Stimulated activated naive CD8-positive, alpha-beta T cell treated with anti-CD3 and anti-CD28 coated beads, Interleukin-15, amount 100 ng/mL, for 72 hours (primary cell): ENCODE measurements around the gene TMPRSS4.

Experiments used
- ATAC-seq: fragments of 150-1000 bp; cut with Tn5 transposase; 2 replicates; pipeline ENCODE4 v1.10.0; 2021; ENCODE audit warnings: mild to moderate bottlenecking, moderate library complexity
- DNase-seq, 2 donors: peaks; one replicate each; pipeline ENCODE4 v3.0.0; 2021 to 2022
- H3K27ac Mint-ChIP-seq, 2 donors: one replicate each; pipeline ENCODE4 v1.8.0; 2022; ENCODE audit warnings: mild to moderate bottlenecking in 2 of 2, mixed read lengths in 2 of 2, moderate library complexity in 2 of 2
- H3K27me3 Mint-ChIP-seq: one replicate; pipeline ENCODE4 v1.8.0; 2022; ENCODE audit warnings: mixed read lengths
- H3K4me1 Mint-ChIP-seq: one replicate; pipeline ENCODE4 v1.8.0; 2022; ENCODE audit warnings: mild to moderate bottlenecking, mixed read lengths
- H3K4me3 Mint-ChIP-seq, 2 donors: one replicate each; pipeline ENCODE4 v1.8.0; 2022; ENCODE audit warnings: mild to moderate bottlenecking in 2 of 2, mixed read lengths in 2 of 2, moderate library complexity in 1 of 2
- H3K9me3 Mint-ChIP-seq, 2 donors: one replicate each; pipeline ENCODE4 v1.8.0; 2022; ENCODE audit warnings: mixed read lengths in 2 of 2

Gene TMPRSS4, protein sequence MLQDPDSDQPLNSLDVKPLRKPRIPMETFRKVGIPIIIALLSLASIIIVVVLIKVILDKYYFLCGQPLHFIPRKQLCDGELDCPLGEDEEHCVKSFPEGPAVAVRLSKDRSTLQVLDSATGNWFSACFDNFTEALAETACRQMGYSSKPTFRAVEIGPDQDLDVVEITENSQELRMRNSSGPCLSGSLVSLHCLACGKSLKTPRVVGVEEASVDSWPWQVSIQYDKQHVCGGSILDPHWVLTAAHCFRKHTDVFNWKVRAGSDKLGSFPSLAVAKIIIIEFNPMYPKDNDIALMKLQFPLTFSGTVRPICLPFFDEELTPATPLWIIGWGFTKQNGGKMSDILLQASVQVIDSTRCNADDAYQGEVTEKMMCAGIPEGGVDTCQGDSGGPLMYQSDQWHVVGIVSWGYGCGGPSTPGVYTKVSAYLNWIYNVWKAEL

DNA sequence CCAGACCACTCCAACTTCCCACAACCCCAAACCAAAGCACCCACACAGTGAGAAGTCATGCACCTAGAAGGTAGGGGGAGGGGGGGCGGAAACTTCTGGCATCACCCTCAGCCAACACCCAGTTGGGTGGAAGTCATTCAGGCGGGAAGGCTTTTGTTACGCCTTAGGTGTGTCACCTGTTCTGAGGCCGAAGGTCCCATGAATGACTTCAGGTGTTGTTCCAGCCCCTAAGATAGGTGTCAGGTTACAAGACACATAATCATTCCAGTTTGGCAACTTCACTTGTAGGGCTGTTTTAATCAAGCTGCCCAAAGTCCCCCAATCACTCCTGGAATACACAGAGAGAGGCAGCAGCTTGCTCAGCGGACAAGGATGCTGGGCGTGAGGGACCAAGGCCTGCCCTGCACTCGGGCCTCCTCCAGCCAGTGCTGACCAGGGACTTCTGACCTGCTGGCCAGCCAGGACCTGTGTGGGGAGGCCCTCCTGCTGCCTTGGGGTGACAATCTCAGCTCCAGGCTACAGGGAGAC lies at the start of gene TMPRSS4:
TMPRSS4 (plus strand) TSS at position 325 of the 528 bp plus-strand sequence. CDS start 225 bp downstream, outside the sequence.
- H3K4me1 Mint-ChIP-seq: peaks cover 8% of the 10 kb centered on the region
- H3K9me3 Mint-ChIP-seq: no peaks in the 10 kb centered on the region
- peaks cover 14% of the 10 kb centered on the region for H3K27me3 Mint-ChIP-seq
- H3K27ac Mint-ChIP-seq: peak within 1 kb of the TSS in 1 of 2 donors; percentile 53
- ATAC-seq (no peak), DNase-seq (no peak)
- H3K4me3 Mint-ChIP-seq: no peak within 1 kb of the TSS

DNA sequence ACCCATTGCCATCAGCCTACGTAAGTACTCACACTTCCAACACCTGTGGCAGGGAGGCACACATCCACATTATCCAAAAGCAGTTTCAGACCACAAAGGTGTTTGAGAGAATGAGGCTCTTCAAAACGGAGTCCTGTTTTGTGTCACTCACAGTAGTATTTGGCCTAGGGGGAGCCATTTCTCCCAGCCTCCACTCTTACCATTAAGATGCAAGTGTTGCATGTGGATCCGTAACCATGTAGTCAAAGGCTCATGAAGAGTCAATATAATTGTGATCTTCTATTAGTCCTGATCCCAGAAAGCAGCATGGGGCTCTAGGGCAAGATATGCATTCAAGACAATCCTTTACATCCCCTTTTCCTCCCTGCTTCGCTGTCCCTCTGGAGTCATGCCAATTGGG lies 49.2 kb upstream of the TMPRSS4 start:
- Mint-ChIP-seq H3K4me1 (peaks cover 32% of the 10 kb centered on the region), H3K9me3 (peaks cover 0 to 12% of the 10 kb centered on the region in 2 donors), H3K27ac (no peak overlapping the region), H3K4me3 (no peak overlapping the region), H3K27me3 (no peaks in the 10 kb centered on the region)
- DNase-seq (no peak), ATAC-seq (no peak)

DNA sequence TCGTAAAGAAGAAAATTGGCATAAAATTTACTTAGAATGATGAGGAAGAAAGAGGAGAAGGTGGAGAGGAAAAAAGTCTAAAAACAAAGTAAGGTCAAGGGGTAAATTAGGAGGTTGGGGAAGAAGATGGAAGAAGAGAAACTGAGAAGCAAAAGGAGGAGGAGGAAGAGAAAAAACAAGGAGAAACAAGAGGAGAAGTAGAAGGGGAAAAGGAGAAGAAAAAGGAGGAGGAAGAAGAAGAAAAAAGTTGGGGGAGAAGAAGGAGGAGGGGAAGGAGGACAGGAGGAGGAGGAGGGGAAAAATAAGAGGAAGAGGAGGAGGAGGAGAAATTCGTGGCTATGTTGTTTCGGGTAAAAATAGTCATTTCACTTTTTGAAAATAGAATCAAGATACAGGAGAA lies 48.3 kb upstream of the TMPRSS4 start:
- Mint-ChIP-seq H3K27me3 (no peaks in the 10 kb centered on the region), H3K9me3 (peaks cover 0 to 12% of the 10 kb centered on the region in 2 donors), H3K4me3 (no peak overlapping the region), H3K27ac (peak overlapping the region in 1 of 2 donors; percentile 77), H3K4me1 (peaks cover 38% of the 10 kb centered on the region)
- ATAC-seq: no peak
- DNase-seq: no peak

DNA sequence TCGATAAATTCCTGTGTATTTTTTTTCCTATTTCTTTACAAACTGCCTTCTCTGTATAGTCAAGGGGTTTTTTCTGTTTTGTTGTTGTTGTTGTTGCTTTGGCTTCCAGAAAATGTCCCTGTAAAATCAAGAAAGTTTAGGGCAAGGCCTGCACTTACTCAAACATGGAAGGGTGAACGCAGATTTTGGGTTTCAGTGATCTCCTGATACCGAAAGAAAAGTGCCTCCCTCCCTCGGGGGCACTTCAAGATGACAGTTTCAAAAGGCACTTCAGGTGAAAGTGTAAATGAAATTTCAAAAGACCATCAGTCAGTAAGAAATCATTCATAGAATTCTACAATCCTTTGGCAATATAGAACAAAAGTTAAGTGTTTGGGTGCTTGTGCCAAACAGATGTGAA lies 43.4 kb upstream of the TMPRSS4 start:
- H3K9me3 Mint-ChIP-seq: peaks cover 0 to 12% of the 10 kb centered on the region in 2 donors
- peaks cover 28% of the 10 kb centered on the region for H3K4me1 Mint-ChIP-seq
- H3K27ac Mint-ChIP-seq: no peak overlapping the region
- ATAC-seq (no peak), DNase-seq (no peak)
- no peak overlapping the region for H3K4me3 Mint-ChIP-seq
- H3K27me3 Mint-ChIP-seq: no peaks in the 10 kb centered on the region

DNA sequence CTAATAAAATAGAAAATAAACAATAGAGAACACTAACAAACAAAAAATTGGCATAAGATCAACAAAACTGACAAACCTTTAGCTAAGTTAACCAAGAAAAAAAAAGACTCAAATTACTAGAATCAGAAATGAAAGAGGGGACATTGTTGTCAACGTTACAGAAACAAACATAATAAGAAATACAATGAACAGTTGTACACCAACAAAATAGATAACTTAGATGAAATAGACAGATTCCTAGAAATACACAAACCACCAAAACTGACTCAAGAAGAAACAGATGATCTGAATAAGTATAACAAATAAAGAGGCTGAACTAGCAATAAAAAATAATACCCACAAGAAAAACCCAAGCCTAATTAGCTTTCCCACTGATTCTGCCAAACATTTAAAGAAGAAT lies 34.7 kb upstream of the TMPRSS4 start:
- peak overlapping the region; percentile 42 to 44 for H3K4me3 Mint-ChIP-seq
- ATAC-seq: no peak
- H3K4me1 Mint-ChIP-seq: peaks cover 68% of the 10 kb centered on the region

DNA sequence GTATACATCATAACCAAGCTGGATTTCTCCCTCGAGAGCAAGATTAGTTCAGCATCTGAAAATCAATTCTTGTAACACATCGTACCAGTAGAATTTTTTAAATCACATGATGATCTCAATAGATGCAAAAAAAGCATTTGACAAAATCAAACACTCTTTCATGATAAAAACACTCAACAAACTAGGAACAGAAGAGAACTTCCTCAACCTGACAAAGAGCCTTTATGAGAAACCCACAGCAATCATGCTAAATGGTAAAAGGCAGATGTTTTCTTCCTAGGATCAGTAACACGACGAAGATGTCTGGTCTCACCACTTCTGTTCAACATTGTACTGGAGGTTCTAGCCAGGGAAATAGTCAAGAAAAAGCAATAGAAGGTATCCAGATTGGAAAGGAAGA lies 34.1 kb upstream of the TMPRSS4 start:
- DNase-seq (no peak), ATAC-seq (no peak)
- peak overlapping the region; percentile 42 to 44 for H3K4me3 Mint-ChIP-seq
- no peaks in the 10 kb centered on the region for H3K9me3 Mint-ChIP-seq
- H3K27ac Mint-ChIP-seq: peak overlapping the region in 1 of 2 donors; percentile 57
- H3K4me1 Mint-ChIP-seq: peaks cover 72% of the 10 kb centered on the region
- H3K27me3 Mint-ChIP-seq: no peaks in the 10 kb centered on the region

More for the DNA sequence above, 34.7 kb upstream of the TMPRSS4 start:
- H3K27ac Mint-ChIP-seq: peak overlapping the region in 1 of 2 donors; percentile 29
- H3K9me3 Mint-ChIP-seq: no peaks in the 10 kb centered on the region
- no peak for DNase-seq
- H3K27me3 Mint-ChIP-seq: no peaks in the 10 kb centered on the region

DNA sequence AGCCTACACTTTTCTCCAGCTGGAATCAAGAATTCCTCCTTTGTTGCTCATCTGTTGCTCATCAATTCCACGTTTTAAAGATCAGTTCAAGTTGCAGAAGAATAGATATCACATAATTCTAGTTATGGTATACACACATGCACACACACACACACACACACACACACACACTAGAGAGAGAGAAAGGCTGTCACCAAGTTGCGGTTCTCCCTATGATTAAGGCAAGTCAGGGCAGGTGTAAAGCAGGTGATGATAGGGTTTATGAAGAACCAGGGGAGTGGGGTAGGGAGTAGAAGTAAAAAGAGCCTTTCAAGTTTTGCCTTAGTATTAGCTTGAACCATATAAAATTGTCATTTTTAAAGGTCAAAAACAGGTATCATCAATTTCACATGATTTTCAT lies 31.7 kb upstream of the TMPRSS4 start:
- DNase-seq (no peak), ATAC-seq (no peak)
- Mint-ChIP-seq H3K27me3 (no peaks in the 10 kb centered on the region), H3K27ac (no peak overlapping the region), H3K4me3 (no peak overlapping the region), H3K4me1 (peaks cover 83% of the 10 kb centered on the region), H3K9me3 (no peaks in the 10 kb centered on the region)

DNA sequence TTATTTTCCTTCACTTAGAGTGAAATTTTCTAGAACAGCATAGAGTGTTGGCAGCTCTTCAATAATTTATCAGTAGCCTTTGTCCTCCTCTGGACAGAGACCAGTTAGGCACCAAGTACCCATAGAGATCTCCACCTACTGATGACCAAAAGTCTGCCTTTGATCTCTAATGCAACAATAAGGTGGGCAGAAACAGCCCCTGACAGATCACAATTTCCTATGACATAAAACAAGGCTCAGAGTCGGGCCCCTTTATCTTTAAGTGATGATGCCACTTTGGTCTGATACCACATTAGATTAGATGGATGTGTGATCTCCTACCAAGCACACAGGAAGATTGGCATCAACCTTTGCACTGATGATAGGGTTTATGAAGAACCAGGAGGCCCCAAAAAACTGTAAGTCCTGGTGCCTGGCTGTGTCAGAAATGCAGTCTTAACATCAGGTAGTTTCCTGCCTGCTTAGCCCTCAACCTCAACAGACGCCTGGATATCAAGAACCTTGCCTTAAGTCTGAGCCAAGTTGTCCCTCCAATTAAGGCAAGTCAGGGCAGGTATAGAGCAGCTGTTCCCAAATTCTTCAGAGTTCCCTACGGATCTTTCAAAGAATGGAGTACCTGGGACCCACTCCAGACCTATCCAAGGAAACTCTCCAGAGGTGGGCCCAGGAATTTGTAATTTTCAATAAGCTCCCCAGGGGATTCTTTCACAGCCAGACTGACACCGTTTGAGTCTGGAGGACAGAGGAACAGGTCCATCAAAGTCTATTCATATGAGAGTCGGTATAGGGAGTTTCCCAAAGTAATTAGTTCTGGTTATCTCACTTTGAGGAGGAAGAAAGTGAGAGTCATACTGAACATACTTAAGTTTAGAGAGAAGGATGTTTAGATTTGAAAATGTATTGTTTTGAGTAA lies 30.6 kb upstream of the TMPRSS4 start:
- Mint-ChIP-seq H3K4me1 (peaks cover 95% of the 10 kb centered on the region), H3K4me3 (peak overlapping the region; percentile 41 to 63), H3K27ac (peak overlapping the region; percentile 89 to 92), H3K27me3 (no peaks in the 10 kb centered on the region), H3K9me3 (no peaks in the 10 kb centered on the region)
- ATAC-seq (peak; percentile 86), DNase-seq (peak; percentile 32 to 48)

DNA sequence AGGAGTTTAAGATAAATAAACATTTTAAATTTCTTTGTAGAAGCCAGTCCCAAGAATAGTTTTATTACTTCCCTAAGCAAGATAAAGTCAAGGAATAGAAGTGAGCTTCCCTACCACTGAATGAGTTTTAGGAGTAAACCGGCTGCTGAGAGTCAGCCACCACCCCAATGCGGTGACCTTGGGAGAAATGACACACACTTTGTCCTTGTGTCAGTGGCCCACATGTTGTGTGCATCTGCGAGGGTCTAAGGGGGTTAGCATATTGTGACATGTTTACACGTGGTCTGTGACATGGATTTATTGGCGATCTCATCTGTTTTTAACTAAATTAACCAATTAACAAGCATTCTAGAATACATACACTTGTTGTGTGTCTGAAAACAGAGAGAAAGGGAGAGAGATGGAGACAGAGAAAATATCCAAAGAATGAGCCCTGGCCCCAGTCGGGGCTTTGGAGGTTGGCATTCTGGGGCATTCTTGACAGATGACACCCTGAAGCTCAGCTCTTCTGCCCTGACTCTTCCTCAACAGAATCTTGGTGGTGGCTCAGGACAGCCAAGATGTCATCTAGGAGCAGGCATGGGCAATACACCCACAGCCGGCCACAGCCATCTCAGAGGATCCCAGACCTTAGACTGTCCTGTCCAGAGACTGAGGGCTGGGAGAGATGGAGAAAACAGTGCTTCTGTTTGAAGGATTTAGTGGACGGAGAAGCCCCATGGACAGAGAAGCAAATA lies 29.7 kb upstream of the TMPRSS4 start:
- Mint-ChIP-seq H3K9me3 (no peaks in the 10 kb centered on the region), H3K4me3 (peak overlapping the region; percentile 41 to 63), H3K27me3 (no peaks in the 10 kb centered on the region), H3K27ac (peak overlapping the region; percentile 89 to 92), H3K4me1 (peaks cover 96% of the 10 kb centered on the region)
- DNase-seq (peak in 1 of 2 donors; percentile 33), ATAC-seq (peak; percentile 31)

DNA sequence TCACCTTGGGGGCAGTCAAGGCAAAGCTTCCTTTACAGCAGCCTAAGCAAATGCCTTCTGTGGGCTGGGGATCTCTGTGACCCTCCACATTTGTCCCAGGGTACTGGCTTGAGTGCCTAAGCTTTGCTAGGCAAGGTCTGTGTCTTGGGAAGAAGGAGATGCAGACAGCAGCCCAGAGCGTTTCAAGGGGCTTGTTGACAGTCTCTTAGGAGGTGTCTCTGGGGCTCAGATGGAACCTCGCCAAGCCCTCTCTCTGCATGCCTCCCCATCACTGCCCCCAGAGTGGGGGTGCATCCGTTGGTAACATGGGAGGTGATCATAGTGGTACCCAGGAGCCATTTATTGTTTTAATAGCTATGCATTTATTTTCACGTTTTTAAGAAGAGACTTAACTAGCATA lies 29.1 kb upstream of the TMPRSS4 start:
- H3K4me3 Mint-ChIP-seq: no peak overlapping the region

DNA sequence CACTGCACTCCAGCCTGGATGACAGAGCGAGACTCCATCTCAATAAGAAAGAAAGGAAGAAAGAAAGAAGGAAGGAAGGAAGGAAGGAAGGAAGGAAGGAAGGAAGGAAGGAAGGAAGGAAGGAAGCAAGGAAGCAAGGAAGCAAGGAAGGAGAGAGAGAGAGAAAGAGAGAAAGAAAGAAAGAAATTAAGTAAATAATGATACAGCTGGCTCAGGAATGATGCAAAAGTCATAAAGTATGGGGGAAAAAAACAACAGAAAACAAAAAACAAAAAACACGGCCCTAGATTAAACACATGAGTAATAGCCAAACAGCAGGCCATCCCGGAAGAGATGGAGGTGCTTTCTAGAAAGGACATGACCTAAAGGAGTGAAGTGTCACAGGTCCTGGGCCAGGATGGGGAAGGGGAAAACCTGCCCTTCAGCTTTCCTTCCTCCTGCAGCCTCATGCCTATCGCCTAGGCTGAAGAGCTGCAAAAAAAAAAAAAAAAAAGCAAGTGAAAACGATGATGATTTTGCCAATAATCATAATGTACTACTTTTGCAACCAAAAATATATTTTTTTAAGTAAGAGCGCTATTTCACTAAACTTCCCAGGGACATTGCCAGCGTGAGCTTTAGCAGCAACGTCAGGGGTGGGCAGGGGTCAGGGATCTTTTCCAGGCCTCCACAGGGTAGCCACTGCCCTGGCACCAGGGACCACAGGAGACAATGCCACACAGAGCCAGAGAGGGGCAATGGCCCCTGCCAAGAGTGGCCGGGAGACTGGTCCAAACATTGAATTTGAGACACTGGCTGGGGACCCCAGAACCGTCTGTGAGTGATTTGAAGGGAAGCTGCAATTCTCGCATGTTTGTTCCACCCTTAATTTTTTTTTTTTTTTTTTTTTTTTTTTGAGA lies 28.2 kb upstream of the TMPRSS4 start:
- H3K4me1 Mint-ChIP-seq: peaks cover 96% of the 10 kb centered on the region
- H3K9me3 Mint-ChIP-seq: no peaks in the 10 kb centered on the region
- no peaks in the 10 kb centered on the region for H3K27me3 Mint-ChIP-seq
- H3K27ac Mint-ChIP-seq: peak overlapping the region in 1 of 2 donors; percentile 21
- H3K4me3 Mint-ChIP-seq: no peak overlapping the region
- ATAC-seq (no peak), DNase-seq (no peak)

More for the DNA sequence above, 29.1 kb upstream of the TMPRSS4 start:
- Mint-ChIP-seq H3K27me3 (no peaks in the 10 kb centered on the region), H3K9me3 (no peaks in the 10 kb centered on the region), H3K27ac (no peak overlapping the region), H3K4me1 (peaks cover 96% of the 10 kb centered on the region)
- DNase-seq (no peak), ATAC-seq (no peak)

DNA sequence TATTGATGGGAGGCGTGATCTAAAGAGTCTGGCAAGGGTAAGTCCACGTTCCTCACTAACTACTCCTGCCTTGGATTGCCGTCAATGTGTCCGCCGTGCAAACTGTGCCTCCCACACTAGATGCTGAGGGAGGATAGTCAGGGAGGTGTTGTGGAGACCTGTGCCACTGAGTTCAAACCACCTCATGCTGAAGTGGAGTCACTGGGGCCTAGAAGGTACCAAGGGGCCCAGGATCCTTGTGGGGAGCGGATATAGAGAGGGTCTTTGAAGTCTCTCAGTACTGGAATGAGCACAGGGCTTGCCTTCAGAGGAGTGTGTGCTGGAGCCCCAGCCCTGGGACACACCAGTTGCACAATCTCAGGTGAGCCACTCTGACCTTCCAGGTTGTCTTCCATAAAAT lies 27.1 kb upstream of the TMPRSS4 start:
- Mint-ChIP-seq H3K9me3 (no peaks in the 10 kb centered on the region), H3K27me3 (no peaks in the 10 kb centered on the region), H3K27ac (peak overlapping the region in 1 of 2 donors; percentile 75), H3K4me3 (no peak overlapping the region), H3K4me1 (peaks cover 85% of the 10 kb centered on the region)
- no peak for ATAC-seq
- no peak for DNase-seq

DNA sequence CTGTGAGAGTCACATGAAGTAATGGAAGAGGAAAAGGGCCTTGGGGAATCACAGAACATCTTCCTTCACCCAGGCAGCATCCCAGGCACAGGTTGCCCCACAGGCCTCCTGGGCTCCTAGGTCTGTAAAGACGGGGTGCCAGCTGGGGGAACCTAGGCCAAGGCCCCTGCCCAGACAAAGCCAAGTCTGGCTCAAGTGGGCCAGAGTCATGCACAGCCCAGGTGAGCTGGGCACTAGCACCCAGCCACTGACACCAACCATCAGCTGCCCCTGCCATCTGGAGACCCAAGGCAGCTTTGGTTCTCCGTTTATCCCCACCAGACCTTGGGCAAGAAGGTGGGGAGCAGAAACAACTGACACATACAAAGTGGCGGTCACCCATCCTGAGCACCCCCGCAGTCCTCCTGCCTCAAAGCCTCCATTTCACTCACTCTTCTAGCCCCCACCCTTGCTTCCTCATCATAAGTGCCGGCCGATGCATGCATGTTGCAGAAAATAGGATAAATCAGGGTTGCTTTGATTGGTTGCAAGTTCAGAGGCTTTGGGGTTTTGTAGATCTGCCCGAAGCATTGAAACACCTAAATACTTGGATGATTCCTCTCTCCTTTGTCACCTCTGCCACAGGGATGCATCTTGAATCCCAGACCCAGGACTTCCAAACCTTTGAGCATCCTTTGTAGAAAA lies 26.5 kb upstream of the TMPRSS4 start:
- Mint-ChIP-seq H3K27me3 (no peaks in the 10 kb centered on the region), H3K4me3 (no peak overlapping the region), H3K4me1 (peaks cover 80% of the 10 kb centered on the region), H3K27ac (peak overlapping the region in 1 of 2 donors; percentile 75), H3K9me3 (no peaks in the 10 kb centered on the region)
- DNase-seq (no peak), ATAC-seq (no peak)
